HG02943 (cell line): ENCODE results near the gene MSI1.
"Not testable (repeated sequence)": the region's sequence is repeated elsewhere in the genome, so short reads cannot be mapped to it uniquely, and the experiment has no call there.

Experiments used
- ATAC-seq: cut with Tn5 transposase; IDR thresholded peaks from one replicate; pipeline ENCODE4 v1.9.1; 2021; ENCODE audit warnings: mild to moderate bottlenecking, low read depth, moderate library complexity; ENCODE audit not compliant: unreplicated experiment

Gene MSI1

DNA sequence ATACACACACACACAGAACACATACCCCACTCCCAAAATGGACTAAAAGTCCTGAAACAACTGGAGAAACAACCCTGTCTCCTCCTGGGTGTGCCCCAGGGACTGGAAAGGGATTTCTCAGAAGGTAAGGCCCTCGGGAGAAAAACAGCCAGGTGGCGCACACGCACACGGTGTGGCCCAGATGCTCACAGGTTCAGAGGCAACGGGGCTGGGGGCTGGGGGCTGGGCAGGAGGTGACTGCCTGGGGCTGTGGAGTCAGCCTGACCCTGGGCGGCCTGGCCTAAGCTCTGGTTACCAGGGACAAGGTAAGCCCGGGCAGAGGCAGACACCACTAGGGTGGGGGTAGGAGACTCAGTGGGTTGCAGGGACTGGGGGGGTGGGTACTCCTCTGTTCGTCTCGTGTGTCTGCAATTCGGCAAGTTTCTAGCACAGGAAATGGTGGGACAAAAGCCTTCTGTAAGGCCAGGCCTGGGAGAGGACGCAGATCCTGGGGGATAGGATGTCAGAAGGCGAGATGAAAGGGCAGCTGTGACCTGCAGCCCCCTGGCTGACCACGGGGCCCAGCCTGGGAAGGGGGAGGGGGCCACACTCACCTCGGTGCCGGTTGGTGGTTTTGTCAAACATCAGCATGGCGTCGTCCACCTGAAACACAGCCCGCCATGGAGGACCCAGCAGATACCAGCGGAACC lies 10.4 kb downstream of the MSI1 start:
- ATAC-seq = no peak

DNA sequence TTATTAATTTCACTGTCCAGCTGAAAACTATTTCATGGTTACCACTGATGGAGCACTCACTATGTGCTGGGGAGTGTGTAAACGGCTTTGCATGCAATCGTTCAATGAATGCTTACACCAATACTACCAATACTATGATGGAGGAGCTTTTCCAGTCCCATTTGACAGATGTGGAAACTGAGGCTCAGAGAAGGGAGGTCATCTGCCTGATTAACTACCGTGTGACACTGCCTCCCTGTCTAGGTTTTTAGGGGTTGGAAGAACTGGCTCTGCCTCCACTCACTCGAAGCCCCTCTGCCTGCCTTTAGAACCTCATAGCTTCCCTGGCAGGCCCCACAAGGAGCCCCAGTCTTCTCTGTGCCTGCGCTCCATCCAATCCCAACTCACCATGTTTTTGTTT lies 11.9 kb downstream of the MSI1 start:
- ATAC-seq = no peak

DNA sequence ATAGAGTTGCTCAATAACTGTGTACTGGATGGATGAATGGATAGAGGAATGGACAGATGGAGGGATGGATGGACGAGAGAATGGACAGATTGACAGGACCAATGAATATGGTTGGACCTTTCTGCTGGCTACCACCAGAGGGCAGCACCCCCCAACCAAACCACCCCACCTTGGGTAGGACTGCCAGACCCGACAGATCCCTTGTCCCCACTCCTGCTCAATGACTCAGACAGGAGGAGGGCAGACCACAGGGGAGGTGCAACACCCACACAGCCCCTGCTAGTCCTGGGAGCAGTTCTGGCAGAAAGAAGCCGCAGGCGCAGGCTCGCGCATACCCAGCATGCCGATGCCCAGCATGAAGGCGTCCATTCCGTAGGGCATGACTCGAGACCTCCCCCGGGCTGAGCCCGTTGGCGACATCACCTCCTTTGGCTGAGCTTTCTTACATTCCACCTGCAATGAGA lies 12.4 kb downstream of the MSI1 start:
- no peak for ATAC-seq

DNA sequence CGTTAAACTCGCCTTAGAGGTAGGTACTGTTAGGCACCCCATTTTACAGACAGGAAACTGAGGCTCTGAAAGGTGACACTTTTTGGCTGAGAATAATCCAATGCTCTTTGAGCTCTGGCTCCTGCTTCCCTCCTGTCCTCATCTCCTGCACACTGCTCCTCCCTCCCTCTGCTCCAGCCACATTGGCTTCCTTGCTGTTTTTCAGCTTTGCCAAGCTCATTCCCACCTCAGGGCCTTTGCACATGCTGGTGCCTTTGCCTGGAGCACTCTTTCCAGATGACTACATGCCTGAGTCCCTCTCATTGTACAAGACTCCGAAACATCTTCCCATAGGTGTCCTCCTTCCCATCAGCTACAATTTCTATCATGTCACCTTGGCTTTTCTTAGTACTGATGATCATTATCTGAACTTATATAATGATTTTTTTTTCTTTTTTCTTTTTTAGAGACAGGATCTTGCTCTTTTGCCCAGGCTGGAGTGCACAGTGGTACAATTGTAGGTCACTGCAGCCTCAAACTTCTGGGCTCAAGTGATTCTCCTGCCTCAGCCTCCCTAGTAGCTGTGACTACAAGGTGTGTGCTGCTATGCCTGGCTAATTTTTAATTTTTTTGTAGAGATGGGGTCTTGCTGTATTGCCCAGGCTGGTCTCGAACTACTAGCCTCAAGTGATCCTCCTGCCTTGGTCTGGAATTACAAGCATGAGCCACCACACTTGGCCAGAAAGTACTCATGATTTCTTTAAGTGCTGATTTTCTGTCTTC lies 15.2 kb downstream of the MSI1 start:
- ATAC-seq = no peak

DNA sequence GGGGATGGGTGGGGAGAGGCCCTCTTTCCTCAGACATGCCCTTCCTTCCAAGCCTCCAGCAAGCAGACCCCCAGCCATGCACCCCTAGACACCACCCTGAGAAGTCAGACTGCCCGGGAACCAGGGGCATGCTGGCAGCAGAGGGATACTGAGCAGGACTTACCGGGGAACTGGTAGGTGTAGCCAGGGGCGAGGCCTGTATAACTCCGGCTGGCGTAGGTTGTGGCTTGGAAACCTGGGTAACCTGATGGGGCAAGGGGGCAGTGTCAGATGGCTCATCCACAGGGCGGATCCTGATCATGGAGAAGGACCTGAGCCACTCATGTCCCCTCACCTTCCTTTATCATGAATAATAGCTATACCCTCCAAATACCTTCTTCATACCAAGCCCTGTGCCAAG lies 15.8 kb downstream of the MSI1 start:
- ATAC-seq = no peak

DNA sequence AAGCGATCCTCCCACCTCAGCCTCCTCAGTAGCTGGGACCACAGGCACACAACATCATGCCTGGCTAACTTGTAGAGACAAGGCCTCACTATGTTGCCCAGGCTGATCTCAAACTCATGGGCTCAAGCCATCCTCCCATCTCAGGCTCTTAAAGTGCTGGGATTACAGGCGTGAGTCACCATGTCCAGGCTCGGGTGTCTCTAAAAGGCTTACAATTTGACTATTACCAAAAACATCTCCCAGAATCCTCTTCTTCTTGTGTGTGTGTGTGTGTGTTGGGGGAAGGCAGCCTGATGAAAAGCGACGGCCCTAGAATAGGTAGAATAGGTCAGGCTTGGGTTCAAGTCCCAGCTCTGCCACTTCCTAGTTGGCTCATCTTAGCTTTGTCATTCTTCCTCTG lies 16.8 kb downstream of the MSI1 start:
- no peak for ATAC-seq

DNA sequence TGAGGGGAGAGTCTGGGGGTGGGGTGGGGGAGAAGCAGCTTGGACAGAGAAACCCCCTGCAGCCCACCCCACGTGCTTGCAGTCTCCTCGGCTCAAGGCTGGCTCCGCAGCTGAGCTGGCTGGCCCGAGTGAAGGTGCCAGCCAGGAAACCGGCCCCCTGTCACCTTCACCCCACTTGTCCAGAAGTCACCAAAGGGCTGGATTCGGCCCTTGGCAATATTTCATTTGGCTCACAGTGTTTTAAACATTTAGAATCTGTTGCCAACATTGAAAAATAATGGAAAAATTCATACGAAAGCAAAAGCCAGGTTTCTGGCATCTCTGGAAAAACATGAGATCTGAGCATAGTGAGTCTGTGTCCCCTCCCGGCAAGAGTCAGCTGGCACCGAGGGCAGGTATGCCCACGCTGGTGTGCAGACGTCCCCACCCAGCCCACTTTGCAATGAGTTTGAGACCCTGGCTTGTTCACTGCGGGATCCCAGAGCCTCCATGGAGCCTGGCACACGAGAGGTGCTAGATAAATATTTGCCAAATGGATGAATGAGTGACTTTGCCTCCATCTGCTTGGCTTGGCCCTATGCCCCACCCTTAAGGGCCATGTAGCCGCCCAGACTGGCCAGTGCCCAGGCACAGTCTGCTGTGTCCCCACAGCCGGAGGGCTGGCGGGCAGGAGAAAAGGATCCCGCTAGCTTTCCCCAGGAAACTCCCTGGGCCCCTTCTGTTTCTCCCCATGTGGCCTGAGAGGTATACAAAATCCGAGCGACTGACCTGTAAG lies 18.2 kb downstream of the MSI1 start:
- no peak for ATAC-seq

DNA sequence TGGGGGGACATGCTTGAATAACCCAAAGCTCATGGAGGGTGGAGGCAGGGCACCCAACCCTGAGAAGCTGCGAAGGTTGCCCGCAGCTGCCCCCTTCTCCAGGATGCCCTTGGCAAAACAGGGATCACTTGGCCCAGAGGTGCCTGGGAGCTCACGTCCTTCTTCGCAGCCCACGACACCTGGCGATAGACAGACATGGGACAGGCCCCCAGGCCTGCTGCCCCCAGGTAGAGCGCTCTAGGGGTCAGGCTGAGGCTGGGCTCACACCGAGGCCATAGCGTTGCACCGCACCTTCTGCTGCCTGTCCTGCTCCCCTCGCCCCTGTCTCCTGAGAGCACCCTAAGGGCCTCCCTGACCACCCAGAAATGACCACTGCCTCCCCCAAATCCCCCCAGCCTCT lies 21.2 kb downstream of the MSI1 start:
- ATAC-seq = no peak

DNA sequence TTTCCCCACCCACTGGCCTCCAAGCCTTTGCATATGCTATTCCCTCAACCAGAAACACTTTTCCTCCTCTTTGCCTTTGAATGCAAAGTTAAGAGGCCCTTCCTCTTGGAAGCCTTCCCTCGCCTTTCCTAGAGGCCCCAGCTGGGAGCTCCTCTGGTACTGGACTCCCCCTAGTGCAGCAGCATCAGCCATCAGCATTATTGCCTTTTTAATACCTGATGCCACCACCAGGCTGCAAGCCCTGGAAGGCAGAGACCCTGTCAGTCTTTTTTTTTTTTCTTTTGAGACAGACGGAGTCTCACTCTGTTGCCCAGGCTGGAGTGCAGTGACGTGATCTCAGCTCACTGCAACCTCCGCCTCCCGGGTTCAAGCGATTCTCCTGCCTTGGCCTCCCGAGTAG lies 22.3 kb downstream of the MSI1 start:
- ATAC-seq = no peak

DNA sequence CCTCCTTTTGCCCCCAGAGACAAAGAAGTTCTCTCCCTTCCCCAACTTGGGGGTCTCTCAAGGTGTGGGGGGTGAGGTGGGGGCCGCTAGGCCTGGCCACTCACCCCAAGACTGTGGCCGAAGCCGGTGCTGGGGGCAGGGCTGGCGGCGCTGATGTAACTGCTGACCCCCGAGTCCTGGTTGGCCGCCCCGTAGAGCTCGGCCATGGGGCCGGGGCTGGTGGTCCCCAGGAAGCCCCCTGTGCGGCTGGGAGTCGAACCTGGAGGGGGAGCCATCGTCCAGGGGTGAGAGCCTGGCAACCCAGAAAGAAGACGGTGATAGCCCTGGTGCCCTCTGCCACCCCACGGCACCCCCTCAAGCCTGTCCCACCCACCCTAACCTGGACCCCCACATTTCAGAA lies 22.9 kb downstream of the MSI1 start:
- ATAC-seq = no peak

DNA sequence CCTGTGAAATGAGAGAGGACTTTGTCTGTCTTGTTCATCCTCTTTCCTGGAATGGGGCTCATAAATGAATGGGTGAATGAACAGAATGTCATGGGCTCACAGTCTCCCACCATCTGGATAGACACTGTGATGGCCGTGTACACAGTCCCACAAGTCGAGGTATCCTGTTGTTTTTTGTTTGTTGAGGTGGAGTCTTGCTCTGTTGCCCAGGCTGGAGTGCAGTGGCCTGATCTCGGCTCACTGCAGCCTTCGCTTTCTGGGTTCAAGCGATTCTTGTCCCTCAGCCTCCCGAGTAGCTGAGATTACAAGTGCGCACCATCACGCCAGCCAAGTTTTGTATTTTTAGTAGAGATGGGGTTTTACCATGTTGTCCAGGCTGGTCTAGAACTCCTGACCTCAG lies 25.3 kb downstream of the MSI1 start:
- no peak for ATAC-seq

DNA sequence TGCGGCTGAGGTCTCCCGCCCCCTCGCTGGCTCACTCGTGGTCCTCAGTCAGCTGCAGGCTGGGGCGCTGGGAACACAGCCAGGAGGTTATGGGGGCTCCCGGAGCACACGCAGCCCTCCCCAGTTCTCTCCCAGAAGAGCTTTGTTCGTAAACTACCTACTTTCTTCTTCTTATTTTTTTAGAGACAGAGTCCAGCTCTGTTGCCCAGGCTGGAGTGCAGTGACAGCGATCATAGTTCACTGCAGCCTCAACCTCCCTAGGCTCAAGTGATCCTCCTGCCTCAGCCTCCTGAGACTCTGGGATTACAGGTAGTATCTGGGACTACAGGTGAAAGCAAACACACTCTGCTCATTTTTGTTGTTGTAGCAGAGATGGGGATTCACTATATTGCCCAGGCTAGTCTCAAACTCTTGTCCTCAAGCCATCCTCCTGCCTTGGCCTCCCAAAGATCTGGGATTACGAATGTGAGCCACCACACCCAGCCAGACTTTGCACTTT lies 25.9 kb downstream of the MSI1 start:
- ATAC-seq = no peak

DNA sequence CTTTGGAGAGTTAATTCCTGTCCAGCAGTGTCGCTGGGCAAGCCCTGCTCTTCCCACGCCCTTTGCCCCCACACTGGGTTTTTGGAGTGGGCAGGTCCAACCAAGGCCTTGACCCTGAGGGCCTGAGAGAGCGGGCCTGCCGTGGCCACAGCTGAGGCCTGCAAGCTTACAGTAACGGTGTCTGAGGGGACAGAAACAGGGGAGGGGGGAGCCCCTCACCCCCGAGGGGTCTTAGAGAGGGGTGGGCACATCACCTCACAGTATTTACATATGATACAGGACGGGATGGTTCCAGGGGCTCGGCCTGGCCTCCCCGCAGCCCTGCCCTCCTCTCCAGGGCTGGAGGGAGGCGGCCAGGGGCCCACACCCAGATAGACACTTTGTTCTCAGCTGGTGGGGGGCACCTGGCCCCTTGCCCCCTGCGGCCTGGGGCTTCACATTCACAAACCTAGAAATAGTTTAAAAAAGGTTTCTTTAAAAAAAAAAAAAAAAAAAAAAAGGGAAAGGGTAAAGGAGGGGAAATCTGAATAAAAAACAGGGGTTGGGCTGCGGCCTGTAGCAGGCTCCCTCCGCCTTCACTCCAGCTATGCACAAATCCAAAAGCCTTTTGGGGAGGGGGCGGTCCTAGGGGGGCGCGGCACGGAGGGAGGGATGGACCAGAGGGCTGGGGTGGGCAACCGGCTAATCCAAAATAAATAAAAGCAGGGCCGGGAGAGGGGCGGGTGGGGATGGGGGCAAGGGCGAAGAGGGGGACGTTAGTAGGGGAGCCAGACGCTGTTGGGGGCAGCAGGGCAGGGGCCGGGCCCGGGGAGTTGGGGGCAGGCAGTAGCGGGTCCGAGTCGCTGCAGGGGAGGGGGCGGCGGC lies 26.6 kb downstream of the MSI1 start:
- no peak for ATAC-seq

DNA sequence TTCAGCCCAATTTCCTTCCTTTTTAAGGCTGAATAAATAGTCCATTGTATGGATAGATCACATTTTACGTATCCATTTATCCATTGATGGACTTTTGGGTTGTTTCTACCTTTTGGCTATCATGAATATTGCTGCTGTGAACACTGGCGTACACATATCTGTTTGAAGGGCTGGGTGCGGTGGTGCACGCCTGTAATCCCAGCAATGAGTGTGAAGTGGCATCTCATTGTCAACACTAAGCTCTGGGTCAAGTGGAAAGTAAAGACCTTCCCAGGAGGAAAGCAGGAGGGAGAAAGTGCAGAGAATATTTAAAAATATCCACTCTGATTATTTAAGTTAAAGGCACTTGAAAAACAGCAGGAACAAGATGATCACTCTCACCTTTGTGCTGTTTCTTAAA lies 29.7 kb downstream of the MSI1 start:
- no peak for ATAC-seq

DNA sequence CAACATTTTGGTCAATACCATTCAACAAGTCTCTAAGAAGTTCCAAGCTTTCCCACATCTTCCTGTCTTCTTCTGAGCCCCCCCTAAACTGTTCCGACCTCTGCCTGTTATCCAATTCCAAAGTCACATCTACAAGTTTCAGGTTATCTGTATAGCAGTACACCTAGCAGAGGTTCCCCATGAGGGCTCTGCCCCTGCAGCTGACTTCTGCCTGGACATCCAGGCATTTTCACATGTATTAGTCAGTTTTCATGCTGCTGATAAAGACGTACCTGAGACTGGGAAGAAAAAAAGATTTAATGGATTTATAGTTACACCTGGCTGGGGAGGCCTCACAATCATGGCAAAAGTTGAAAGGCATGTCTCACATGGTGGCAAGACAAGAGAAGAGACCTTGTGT lies 31.2 kb downstream of the MSI1 start:
- no peak for ATAC-seq

DNA sequence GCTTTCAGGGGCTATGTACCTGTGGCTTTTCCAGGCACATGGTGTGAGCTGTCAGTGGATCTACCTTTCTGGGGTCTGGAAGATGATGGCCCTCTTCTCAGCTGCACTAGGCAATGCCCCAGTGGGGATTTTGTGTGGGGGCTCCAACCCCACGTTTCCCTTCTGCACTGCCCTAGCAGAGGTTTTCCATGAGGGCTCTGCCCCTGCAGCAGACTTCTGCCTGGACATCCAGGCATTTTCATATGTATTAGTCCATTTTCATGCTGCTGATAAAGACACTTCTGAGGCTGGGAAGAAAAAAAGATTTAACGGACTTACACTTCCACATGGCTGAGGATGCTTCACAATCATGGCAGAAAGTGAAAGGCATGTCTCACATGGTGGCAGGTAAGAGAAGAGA lies 32.6 kb downstream of the MSI1 start:
- ATAC-seq = not testable (repeated sequence)

DNA sequence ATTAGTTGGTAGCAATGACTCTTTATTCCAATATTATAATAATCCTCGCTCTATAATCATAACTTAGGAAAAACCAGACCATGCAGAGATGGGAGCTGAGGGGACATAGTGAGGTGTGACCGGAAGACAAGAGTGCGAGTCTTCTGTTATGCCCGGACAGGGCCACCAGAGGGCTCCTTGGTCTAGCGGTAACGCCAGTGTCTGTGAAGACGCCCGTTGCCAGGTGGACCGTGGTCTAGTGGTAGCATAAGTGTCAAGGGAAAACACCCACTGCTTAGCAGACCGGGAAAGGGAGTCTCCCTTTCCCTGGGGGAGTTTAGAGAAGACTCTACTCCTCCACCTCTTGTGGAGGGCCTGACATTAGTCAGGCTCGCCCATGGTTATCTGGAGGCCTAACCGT lies 33.5 kb downstream of the MSI1 start:
- ATAC-seq = not testable (repeated sequence)

DNA sequence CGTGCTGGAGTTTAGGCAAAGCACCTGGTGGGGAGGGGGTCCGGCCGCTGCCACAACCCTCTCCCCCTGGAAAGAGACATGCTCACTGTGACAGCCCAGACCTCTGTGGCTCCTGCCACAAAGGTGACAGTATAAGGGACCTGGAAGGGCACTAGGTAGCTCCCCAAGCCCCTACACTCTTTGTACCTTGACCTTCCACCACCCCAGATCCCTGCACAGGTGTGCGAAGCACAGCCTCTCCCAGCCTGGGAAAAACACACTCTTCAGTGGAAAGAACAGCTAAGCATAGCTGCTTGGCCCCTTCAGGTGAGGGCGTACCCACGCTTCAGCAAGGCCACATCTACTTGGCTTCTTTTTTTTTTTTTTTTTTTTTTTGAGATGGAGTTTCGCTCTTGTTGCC lies 36.4 kb downstream of the MSI1 start:
- ATAC-seq = no peak

DNA sequence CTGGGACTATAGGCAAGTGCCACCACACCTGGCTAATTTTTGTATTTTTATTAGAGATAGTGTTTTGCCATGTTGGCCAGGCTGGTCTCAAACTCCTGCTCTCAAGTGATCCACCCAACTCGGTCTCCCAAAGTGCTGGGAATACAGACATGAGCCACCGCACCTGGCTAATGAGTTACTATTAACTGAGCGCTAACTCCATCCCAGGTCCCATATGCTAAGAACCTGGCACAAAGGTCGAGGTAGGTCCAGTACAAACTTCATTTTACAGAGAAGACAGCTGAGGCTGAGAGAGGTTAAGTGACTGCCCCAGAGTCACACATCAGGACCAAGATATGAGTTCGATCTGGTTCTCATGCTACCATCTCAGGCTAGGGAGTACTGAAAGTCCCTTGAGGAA lies 36.9 kb downstream of the MSI1 start:
- no peak for ATAC-seq

DNA sequence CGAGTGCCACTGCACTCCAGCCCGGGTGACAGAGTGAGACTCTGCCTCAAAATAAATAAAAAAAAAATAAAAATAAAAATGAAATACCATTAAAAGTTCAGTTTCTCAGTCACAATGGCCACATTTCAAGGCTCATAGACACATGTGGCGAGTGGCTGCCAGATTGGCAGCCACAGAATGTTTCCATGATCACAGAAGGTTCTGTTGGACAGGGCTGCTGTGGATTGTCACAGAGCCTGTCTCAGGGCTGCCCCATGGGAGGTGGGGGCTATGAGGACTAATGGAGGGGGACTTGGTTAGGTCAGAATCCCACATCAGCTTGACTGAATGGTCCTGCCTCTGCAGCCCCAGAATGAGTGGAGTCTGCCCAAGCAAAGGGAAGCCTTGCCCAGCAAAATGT lies 37.6 kb downstream of the MSI1 start:
- no peak for ATAC-seq
